ENCODE measurements around the gene BTBD17. TPM values are rescaled to one million over a fixed set of nuclear protein-coding genes. Genes with fewer than 3 reads are reported as not detected.

BTBD17 gene
- total and polyA plus RNA-seq, 2 experiments from 2014 or later, result 0.39 to 1.3 TPM

DNA sequence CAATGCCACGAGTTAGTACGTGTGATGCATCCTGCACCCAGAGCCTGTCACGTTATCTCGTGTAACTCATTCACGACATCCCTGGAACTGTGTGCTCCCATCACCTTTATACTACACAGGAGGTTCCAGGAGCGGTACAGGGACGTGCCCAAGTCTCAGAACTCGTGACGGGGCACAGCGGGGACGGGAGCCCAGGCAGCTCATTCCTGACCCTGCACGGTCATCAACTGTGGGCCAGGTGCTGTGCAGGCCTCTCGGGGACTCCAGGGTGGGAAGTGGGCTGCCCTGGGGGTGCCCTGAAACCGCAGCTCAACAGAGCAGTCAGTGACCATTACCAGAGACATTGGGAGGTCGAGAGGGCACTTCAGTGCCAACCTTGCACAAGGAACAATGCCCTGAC, 46.8 kb downstream of the BTBD17 start:
- H3K9me3 ChIP-seq (ENCODE audit: low read depth), result no peaks in the 10 kb centered on the region

DNA sequence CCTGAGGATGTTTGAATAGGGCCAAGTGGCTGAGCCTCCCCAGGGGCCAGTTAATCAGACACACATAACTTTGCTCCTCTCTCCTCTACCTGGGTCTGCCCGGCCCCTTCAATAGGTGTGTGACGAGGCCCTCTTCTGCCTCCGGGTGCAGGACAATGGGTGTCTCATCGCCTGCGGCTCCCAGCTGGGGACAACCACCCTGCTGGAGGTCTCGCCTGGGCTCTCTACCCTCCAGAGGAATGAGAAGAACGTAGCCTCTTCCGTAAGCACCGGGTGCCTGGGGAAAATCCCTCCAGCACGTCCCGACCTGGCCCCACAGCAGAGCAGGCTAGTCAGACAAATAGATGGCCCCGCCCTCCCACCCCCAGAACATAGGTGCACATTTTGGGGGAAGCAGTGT, 51.8 kb downstream of the BTBD17 start:
- H3K36me3 ChIP-seq (replicated peaks; ENCODE audit: insufficient read depth, low read depth), result no peaks in the 10 kb centered on the region
- H3K9me2 ChIP-seq (replicated peaks; ENCODE audit: insufficient read depth), result no peaks in the 10 kb centered on the region
- H3K4me2 ChIP-seq, result no peak overlapping the region
- no peak overlapping the region for H3K27ac ChIP-seq
- no peak overlapping the region for H2AFZ ChIP-seq
- no peaks in the 10 kb centered on the region for H3K27me3 ChIP-seq
- DNase-seq (ENCODE audit: low spot score), result no peak
- TF ChIP-seq EZH2phosphoT487 (IDR thresholded peaks at IDR 0.05; ENCODE audit: low read depth, severe bottlenecking, unreplicated experiment) (no peak), EZH2 (IDR thresholded peaks at IDR 0.05; ENCODE audit: borderline replicate concordance) (no peak), CTCF (IDR thresholded peaks at IDR 0.05; ENCODE audit: poor library complexity) (no peak)
- H3K9me3 ChIP-seq (ENCODE audit: low read depth), result no peaks in the 10 kb centered on the region
- no peaks in the 10 kb centered on the region for H4K20me1 ChIP-seq (ENCODE audit: insufficient read depth, poor library complexity, severe bottlenecking)
- no peak overlapping the region for H3K4me3 ChIP-seq
- 64% methylated on average over 12 of the region's 12 CpGs for WGBS (ENCODE audit: low lambda C conversion rate, missing lambda C conversion rate)
- no peaks in the 10 kb centered on the region for H3K4me1 ChIP-seq (ENCODE audit: insufficient read depth)
- H3K79me2 ChIP-seq, result no peaks in the 10 kb centered on the region

More for the DNA sequence above, 46.8 kb downstream of the BTBD17 start:
- Histone ChIP-seq H3K4me1 (ENCODE audit: insufficient read depth) (no peaks in the 10 kb centered on the region), H3K27ac (no peak overlapping the region), H3K27me3 (no peaks in the 10 kb centered on the region), H3K36me3 (replicated peaks; ENCODE audit: insufficient read depth, low read depth) (no peaks in the 10 kb centered on the region), H3K79me2 (no peaks in the 10 kb centered on the region), H4K20me1 (ENCODE audit: insufficient read depth, poor library complexity, severe bottlenecking) (no peaks in the 10 kb centered on the region), H3K9me2 (replicated peaks; ENCODE audit: insufficient read depth) (no peaks in the 10 kb centered on the region), H3K4me3 (no peak overlapping the region), H2AFZ (no peak overlapping the region), H3K4me2 (no peak overlapping the region)
- TF ChIP-seq CTCF (IDR thresholded peaks at IDR 0.05; ENCODE audit: poor library complexity) (no peak), EZH2phosphoT487 (IDR thresholded peaks at IDR 0.05; ENCODE audit: low read depth, severe bottlenecking, unreplicated experiment) (no peak), EZH2 (IDR thresholded peaks at IDR 0.05; ENCODE audit: borderline replicate concordance) (no peak)
- no peak for DNase-seq (ENCODE audit: low spot score)
- 92% methylated on average over 15 of the region's 15 CpGs for WGBS (ENCODE audit: low lambda C conversion rate, missing lambda C conversion rate)

DNA sequence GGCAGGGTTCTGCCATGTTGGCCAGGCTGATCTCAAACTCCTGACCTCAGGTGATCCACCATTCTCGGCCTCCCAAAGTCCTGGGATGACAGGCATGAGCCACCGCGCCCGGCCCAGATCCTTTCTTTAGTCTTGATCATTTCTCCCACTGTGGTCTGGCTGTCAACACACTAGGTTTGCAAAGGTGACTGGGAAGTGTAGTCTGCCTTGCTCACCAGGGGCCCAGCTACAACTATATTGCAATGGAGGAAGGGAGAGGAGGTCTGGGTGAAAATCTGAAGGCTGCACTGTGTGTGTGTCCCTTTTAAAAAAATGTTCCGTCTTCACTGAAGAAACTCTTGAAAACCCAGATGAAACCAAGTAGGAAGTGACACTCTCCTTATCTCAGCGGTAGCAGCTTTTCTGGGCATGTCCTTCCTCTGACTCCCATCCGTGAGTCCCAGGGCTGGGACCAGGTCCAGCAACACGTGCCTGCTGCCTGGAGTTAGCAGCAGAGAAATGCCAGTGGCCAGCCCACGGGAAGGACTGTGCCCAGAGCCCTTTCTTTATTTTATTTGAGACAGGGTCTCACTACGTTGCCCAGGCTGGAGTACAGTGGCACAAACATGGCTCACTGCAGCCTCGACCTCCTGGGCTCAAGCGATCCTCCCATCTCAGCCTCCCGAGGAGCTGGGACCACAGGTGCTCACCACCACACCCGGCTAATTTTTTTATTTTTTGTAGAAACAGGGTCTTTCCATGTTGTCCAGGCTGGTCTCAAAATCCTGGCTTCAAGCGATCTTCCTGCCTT, 53.5 kb downstream of the BTBD17 start:
- no peak for DNase-seq (ENCODE audit: low spot score)
- Histone ChIP-seq H3K36me3 (replicated peaks; ENCODE audit: insufficient read depth, low read depth) (no peaks in the 10 kb centered on the region), H3K4me1 (ENCODE audit: insufficient read depth) (no peaks in the 10 kb centered on the region), H3K27me3 (no peaks in the 10 kb centered on the region), H3K4me2 (no peak overlapping the region), H3K9me3 (ENCODE audit: low read depth) (no peaks in the 10 kb centered on the region), H3K79me2 (no peaks in the 10 kb centered on the region), H3K4me3 (no peak overlapping the region), H2AFZ (no peak overlapping the region), H4K20me1 (ENCODE audit: insufficient read depth, poor library complexity, severe bottlenecking) (no peaks in the 10 kb centered on the region), H3K27ac (no peak overlapping the region), H3K9me2 (replicated peaks; ENCODE audit: insufficient read depth) (no peaks in the 10 kb centered on the region)
- TF ChIP-seq EZH2 (IDR thresholded peaks at IDR 0.05; ENCODE audit: borderline replicate concordance) (no peak), CTCF (IDR thresholded peaks at IDR 0.05; ENCODE audit: poor library complexity) (no peak), EZH2phosphoT487 (IDR thresholded peaks at IDR 0.05; ENCODE audit: low read depth, severe bottlenecking, unreplicated experiment) (no peak)
- WGBS (ENCODE audit: low lambda C conversion rate, missing lambda C conversion rate), result 76% methylated on average over 15 of the region's 15 CpGs

Other genes with a start within 250 kb of the BTBD17 start
- 264 and 276 TPM in 2 replicates for gene RPL38, start 158.2 kb downstream of the BTBD17 start, total RNA-seq
- 758 and 761 TPM in 2 replicates for gene RPL38, start 158.2 kb downstream of the BTBD17 start, polyA plus RNA-seq
- 7.1 and 7.4 TPM in 2 replicates for gene TTYH2, start 148.3 kb downstream of the BTBD17 start, total RNA-seq
- 4.5 and 7.8 TPM in 2 replicates for gene TTYH2, start 148.3 kb downstream of the BTBD17 start, polyA plus RNA-seq
- not detected in 2 replicates for gene DNAI2, start 87.6 kb downstream of the BTBD17 start, total RNA-seq
- gene DNAI2, start 87.6 kb downstream of the BTBD17 start, polyA plus RNA-seq, result not detected in 2 replicates
- 0.20 and 0.80 TPM in 2 replicates for gene KIF19, start 35.6 kb downstream of the BTBD17 start, total RNA-seq
- 0.18 and 0.46 TPM in 2 replicates for gene KIF19, start 35.6 kb downstream of the BTBD17 start, polyA plus RNA-seq
- not detected in 2 replicates for gene GPR142, start 5.6 kb upstream of the BTBD17 start, total RNA-seq
- gene GPR142, start 5.6 kb upstream of the BTBD17 start, polyA plus RNA-seq, result not detected in 2 replicates
- gene GPRC5C, start 70.2 kb upstream of the BTBD17 start, total RNA-seq, result 150 and 159 TPM in 2 replicates
- 233 and 237 TPM in 2 replicates for gene GPRC5C, start 70.2 kb upstream of the BTBD17 start, polyA plus RNA-seq
- 0.20 and 1.1 TPM in 2 replicates for gene CD300A, start 104.8 kb upstream of the BTBD17 start, total RNA-seq
- gene CD300A, start 104.8 kb upstream of the BTBD17 start, polyA plus RNA-seq, result 0.22 and 0.47 TPM in 2 replicates
- not detected in 2 replicates for gene CD300LB, start 169.6 kb upstream of the BTBD17 start, total RNA-seq
- not detected in 2 replicates for gene CD300LB, start 169.6 kb upstream of the BTBD17 start, polyA plus RNA-seq
- gene CD300C, start 184.2 kb upstream of the BTBD17 start, total RNA-seq, result 0.43 TPM in 1 of 2 replicates, not detected in the other
- 0.47 and 0.96 TPM in 2 replicates for gene CD300C, start 184.2 kb upstream of the BTBD17 start, polyA plus RNA-seq
- 0.67 TPM in 1 of 2 replicates, not detected in the other for gene CD300H, start 205.6 kb upstream of the BTBD17 start, total RNA-seq
- gene CD300H, start 205.6 kb upstream of the BTBD17 start, polyA plus RNA-seq, result 0.28 TPM in 1 of 2 replicates, not detected in the other
- gene CD300LD, start 230.4 kb upstream of the BTBD17 start, total RNA-seq, result not detected in 2 replicates
- gene CD300LD, start 230.4 kb upstream of the BTBD17 start, polyA plus RNA-seq, result not detected in 2 replicates